ENCODE data around the gene GAR1. TPM values are rescaled to one million over a fixed set of nuclear protein-coding genes. Genes with fewer than 3 reads are reported as not detected.

The GAR1 gene
- polyA plus RNA-seq, 1 donor (not counting 4 experiments of a cell fraction or from before 2014, with no cell fraction given) = 31.9 TPM

DNA sequence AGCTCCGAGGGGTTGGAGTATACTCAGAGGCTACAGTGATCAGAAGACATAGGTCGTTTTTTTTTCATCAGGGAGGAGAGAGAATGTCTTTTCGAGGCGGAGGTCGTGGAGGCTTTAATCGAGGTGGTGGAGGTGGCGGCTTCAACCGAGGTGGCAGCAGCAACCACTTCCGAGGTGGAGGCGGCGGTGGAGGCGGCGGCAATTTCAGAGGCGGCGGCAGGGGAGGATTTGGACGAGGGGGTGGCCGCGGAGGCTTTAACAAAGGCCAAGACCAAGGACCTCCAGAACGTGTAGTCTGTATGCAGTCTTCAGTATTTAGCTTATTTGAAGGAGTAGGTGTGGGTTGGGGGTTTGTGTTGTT, 500 bp downstream of the GAR1 start:
- Histone ChIP-seq H3K9ac (ENCODE audit: control insufficient read depth, extremely low read depth, insufficient read depth, low read length) (peak overlapping the region; percentile 97), H3K27me3 (ENCODE audit: control insufficient read depth, extremely low read depth, insufficient read depth, low read length) (no peaks in the 10 kb centered on the region), H2AFZ (ENCODE audit: control insufficient read depth, low read length) (peak overlapping the region; percentile 99), H3K27ac (ENCODE audit: control insufficient read depth, insufficient read depth, low read length) (peak overlapping the region; percentile 99), H3K36me3 (ENCODE audit: control insufficient read depth in 2 of 2, extremely low read depth in 1 of 2, insufficient read depth in 2 of 2, low read length in 2 of 2) (peaks cover 6 to 15% of the 10 kb centered on the region in 2 experiments), H3K4me3 (ENCODE audit: control insufficient read depth in 2 of 3, extremely low read depth in 1 of 3, insufficient read depth in 2 of 3, low read depth in 1 of 3, low read length in 3 of 3) (peak overlapping the region; percentile 94 to 98 (median 96)), H4K20me1 (ENCODE audit: control insufficient read depth, extremely low read depth, insufficient read depth, low read length) (no peaks in the 10 kb centered on the region), H3K9me3 (ENCODE audit: control insufficient read depth, low read depth, low read length) (no peaks in the 10 kb centered on the region), H3K4me1 (ENCODE audit: control insufficient read depth, extremely low read depth, insufficient read depth, low read length) (peaks cover 16% of the 10 kb centered on the region), H3K4me2 (ENCODE audit: control insufficient read depth, extremely low read depth, insufficient read depth, low read depth, low read length) (peak overlapping the region; percentile 90), H3K79me2 (ENCODE audit: control insufficient read depth, insufficient read depth, low read length) (peaks cover 46% of the 10 kb centered on the region), H3K9me1 (ENCODE audit: control insufficient read depth, extremely low read depth, insufficient read depth, low read length) (no peaks in the 10 kb centered on the region)
- FAIRE-seq = no peak
- DNase-seq (ENCODE audit: low read depth, low spot score) = no peak
- dilution Hi-C loops (cut with MboI; ENCODE audit: extremely low pct_ligation_motif_present, low sequenced_read_pairs) = no loop called here
- TF ChIP-seq EZH2 (IDR thresholded peaks at IDR 0.05; ENCODE audit: low read length) = no peak
- TF ChIP-seq, protein P1, sequence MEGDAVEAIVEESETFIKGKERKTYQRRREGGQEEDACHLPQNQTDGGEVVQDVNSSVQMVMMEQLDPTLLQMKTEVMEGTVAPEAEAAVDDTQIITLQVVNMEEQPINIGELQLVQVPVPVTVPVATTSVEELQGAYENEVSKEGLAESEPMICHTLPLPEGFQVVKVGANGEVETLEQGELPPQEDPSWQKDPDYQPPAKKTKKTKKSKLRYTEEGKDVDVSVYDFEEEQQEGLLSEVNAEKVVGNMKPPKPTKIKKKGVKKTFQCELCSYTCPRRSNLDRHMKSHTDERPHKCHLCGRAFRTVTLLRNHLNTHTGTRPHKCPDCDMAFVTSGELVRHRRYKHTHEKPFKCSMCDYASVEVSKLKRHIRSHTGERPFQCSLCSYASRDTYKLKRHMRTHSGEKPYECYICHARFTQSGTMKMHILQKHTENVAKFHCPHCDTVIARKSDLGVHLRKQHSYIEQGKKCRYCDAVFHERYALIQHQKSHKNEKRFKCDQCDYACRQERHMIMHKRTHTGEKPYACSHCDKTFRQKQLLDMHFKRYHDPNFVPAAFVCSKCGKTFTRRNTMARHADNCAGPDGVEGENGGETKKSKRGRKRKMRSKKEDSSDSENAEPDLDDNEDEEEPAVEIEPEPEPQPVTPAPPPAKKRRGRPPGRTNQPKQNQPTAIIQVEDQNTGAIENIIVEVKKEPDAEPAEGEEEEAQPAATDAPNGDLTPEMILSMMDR (optimal IDR thresholded peaks at IDR 0.05 in 1 of 3, IDR thresholded peaks at IDR 0.05 in 1 of 3, conservative IDR thresholded peaks at IDR 0.05 in 1 of 3; ENCODE audit: extremely low read depth in 1 of 3, insufficient read depth in 2 of 3, low read length in 3 of 3) = no peak

DNA sequence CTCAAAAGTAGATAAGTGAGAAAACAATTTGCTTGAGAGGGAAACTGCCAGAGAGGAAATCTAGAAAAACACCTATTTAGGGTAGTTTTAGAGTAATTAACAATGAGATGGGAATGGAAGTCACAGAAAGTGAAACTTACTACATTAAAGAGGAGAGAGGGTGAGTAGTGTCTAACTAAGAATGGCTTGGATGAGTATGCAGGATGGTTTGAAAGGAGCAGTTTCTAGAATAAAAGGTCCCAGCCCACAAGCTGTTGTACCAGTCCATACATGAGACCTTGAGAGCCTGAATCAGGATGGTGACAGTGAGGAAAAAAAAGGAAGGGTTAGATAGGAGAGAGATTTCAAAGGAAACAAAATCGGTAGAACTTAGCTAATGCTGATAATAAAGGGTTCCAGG, 1.3 kb downstream of the GAR1 start:
- DNase-seq (ENCODE audit: low read depth, low spot score) (no peak), FAIRE-seq (no peak)
- Histone ChIP-seq H3K4me1 (ENCODE audit: control insufficient read depth, extremely low read depth, insufficient read depth, low read length) (peaks cover 16% of the 10 kb centered on the region), H3K27ac (ENCODE audit: control insufficient read depth, insufficient read depth, low read length) (no peak overlapping the region), H3K79me2 (ENCODE audit: control insufficient read depth, insufficient read depth, low read length) (peaks cover 47% of the 10 kb centered on the region), H2AFZ (ENCODE audit: control insufficient read depth, low read length) (no peak overlapping the region), H3K9me3 (ENCODE audit: control insufficient read depth, low read depth, low read length) (no peaks in the 10 kb centered on the region), H3K4me2 (ENCODE audit: control insufficient read depth, extremely low read depth, insufficient read depth, low read depth, low read length) (peak overlapping the region; percentile 90), H4K20me1 (ENCODE audit: control insufficient read depth, extremely low read depth, insufficient read depth, low read length) (no peaks in the 10 kb centered on the region), H3K36me3 (ENCODE audit: control insufficient read depth in 2 of 2, extremely low read depth in 1 of 2, insufficient read depth in 2 of 2, low read length in 2 of 2) (peaks cover 6 to 15% of the 10 kb centered on the region in 2 experiments), H3K4me3 (ENCODE audit: control insufficient read depth in 2 of 3, extremely low read depth in 1 of 3, insufficient read depth in 2 of 3, low read depth in 1 of 3, low read length in 3 of 3) (peak overlapping the region; percentile 94 to 98 (median 96)), H3K9me1 (ENCODE audit: control insufficient read depth, extremely low read depth, insufficient read depth, low read length) (no peaks in the 10 kb centered on the region), H3K9ac (ENCODE audit: control insufficient read depth, extremely low read depth, insufficient read depth, low read length) (peak overlapping the region; percentile 97), H3K27me3 (ENCODE audit: control insufficient read depth, extremely low read depth, insufficient read depth, low read length) (no peaks in the 10 kb centered on the region)
- TF ChIP-seq, protein P1 (optimal IDR thresholded peaks at IDR 0.05 in 1 of 3, IDR thresholded peaks at IDR 0.05 in 1 of 3, conservative IDR thresholded peaks at IDR 0.05 in 1 of 3; ENCODE audit: extremely low read depth in 1 of 3, insufficient read depth in 2 of 3, low read length in 3 of 3) = no peak
- no peak for TF ChIP-seq EZH2 (IDR thresholded peaks at IDR 0.05; ENCODE audit: low read length)
- dilution Hi-C loops (cut with MboI; ENCODE audit: extremely low pct_ligation_motif_present, low sequenced_read_pairs) = no loop called here
